Measurements from ENCODE around the gene MSI2.

The MSI2 gene

GRCh38 chr17:57445772-57446472, 189.6 kb downstream of the MSI2 start:
- no peak for DNase-seq (ENCODE audit: low spot score)
- H3K27ac ChIP-seq, result no peak overlapping the region
- ChIA-PET CTCF (interaction anchor here (0.6 kb wide), 2 partner anchors 201 to 271 kb away, joined by 3 read pairs; no protein-coding TSS in a partner anchor), POLR2A (ENCODE audit: low non-redundant PET) (no interaction called here)
- no peak for TF ChIP-seq CTCF (conservative IDR thresholded peaks at IDR 0.05; ENCODE audit: low read depth)

- no peak for DNase-seq (ENCODE audit: low spot score)
- CTCF ChIA-PET, result interaction anchor here (0.6 kb wide), 1 partner anchor 83 kb away, joined by 3 read pairs; no protein-coding TSS in a partner anchor
Measured at GRCh38 chr17:57447357-57447989, 191.2 kb downstream of the MSI2 start.

DNA sequence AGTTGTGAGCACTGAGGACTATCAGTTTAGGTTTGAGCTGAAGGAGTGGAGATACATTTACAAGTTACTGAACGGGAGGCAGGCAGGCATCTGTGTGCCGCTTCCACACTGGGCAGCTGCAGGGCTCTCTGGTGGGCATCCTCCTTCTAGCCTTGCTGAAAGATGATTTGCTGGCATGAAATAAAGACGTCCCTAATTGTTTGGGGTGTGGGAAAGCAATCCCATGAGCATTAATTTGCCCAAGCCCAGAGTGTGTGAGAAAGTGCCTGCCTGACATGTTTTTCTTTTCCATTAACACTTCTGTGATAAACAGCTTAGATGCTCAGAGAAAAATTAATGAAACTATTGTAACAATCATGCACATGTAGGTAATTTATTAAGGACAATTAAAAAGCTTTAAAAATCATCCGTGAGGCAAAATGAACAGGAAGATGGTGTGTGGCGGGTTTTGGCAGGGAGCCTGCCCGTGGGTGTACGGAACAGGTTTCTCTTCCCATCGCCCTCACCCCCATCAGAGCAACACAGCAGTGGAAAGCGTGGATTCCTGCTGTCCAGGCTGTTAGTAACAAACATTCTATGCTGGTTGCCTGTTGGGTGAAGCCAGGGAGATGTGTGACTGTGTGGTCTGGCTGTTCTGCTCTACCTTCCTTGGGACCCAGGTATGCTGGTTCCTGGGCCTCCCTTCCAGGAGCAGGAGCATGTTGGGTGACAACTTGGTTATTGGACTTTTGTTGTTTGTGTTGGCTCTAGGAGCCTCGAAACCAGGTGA, 191.9 kb downstream of the MSI2 start:
- ChIA-PET POLR2A (ENCODE audit: low non-redundant PET) (no interaction called here), CTCF (no interaction called here)
- no peak for DNase-seq (ENCODE audit: low spot score)
- H3K27ac ChIP-seq, result no peak overlapping the region
- no peak for TF ChIP-seq CTCF (conservative IDR thresholded peaks at IDR 0.05; ENCODE audit: low read depth)

More at GRCh38 chr17:57447357-57447989, 191.2 kb downstream of the MSI2 start:
- no peak for TF ChIP-seq CTCF (conservative IDR thresholded peaks at IDR 0.05; ENCODE audit: low read depth)
- no peak overlapping the region for H3K27ac ChIP-seq
- POLR2A ChIA-PET (ENCODE audit: low non-redundant PET), result no interaction called here

DNA sequence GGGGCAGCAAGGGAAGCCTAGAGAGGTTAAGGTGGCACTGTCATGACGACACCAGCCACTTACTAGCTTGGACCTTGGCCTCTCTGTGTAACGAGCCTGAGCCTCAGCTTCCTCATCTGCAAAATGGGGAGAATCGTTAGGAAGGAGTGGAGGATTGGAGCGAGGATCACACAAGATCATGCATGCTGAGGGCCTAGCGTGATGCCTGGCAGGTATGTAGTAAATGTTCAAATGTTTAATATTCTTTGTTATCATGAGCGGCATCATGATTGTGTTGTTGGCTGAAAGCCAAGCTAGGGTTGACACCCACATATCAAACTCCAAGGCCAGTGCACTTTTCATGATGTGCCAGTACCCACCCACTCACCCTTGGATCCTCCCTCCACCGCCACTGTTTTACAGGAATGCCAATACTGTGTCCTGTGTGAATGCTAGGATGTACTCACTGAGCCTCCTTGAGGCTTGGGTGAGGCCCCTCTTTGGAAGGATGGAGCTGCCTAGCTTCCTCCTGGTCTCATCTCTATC, 192.5 kb downstream of the MSI2 start:
- no peak for DNase-seq (ENCODE audit: low spot score)
- ChIA-PET POLR2A (ENCODE audit: low non-redundant PET) (no interaction called here), CTCF (interaction anchor here (0.5 kb wide), 1 partner anchor 38 kb away, joined by 3 read pairs; no protein-coding TSS in a partner anchor)
- no peak for TF ChIP-seq CTCF (conservative IDR thresholded peaks at IDR 0.05; ENCODE audit: low read depth)
- H3K27ac ChIP-seq, result no peak overlapping the region

- ChIA-PET CTCF (interaction anchor here (0.6 to 0.7 kb wide), 3 partner anchors 99 to 502 kb away, joined by 3 to 5 read pairs (median 3); no protein-coding TSS in a partner anchor), POLR2A (ENCODE audit: low non-redundant PET) (no interaction called here)
- no peak for TF ChIP-seq CTCF (conservative IDR thresholded peaks at IDR 0.05; ENCODE audit: low read depth)
- H3K27ac ChIP-seq, result 0 out of 2 replicates have a peak overlapping the region, but pooled peaks have one; percentile 3
- DNase-seq (ENCODE audit: low spot score), result no peak
Measured at GRCh38 chr17:57451191-57451590, 194.9 kb downstream of the MSI2 start.

DNA sequence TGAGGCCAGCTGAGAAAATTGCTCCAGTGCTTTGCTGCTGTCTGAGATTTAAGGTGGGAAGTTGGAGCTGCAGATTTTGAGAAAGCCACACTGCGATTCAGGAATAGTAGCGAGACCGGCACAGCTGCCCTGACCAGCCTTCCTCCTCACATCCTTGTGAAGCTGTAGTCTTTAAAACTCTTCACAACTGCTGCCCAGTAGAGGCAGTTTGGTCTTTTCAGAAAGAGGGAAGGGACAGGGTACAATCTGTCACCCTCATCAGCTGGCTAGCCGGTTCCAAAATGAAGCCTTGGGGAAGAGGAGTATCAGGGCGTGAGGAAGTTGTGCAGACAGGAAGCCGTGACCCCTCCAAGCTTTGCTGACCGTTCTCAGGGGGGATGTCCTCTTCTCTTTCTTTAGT, 195.3 kb downstream of the MSI2 start:
- 0 out of 2 replicates have a peak overlapping the region, but pooled peaks have one; percentile 3 for H3K27ac ChIP-seq
- ChIA-PET POLR2A (ENCODE audit: low non-redundant PET) (no interaction called here), CTCF (interaction anchor here (0.6 to 0.7 kb wide), 2 partner anchors 100 to 502 kb away, joined by 3 to 5 read pairs; no protein-coding TSS in a partner anchor)
- no peak for TF ChIP-seq CTCF (conservative IDR thresholded peaks at IDR 0.05; ENCODE audit: low read depth)
- no peak for DNase-seq (ENCODE audit: low spot score)
